Thymus (tissue), 11 donors: Measurements from ENCODE around the gene SOX10. TPM values are rescaled to one million over a fixed set of nuclear protein-coding genes. Genes with fewer than 3 reads are reported as not detected.

Source experiments
- DNase-seq, 9 donors: peaks; one replicate each; pipeline ENCODE4 v3.0.0-alpha.2; 2013; ENCODE audit warnings: low spot score in 9 of 9, low read depth in 6 of 9, missing footprints in 1 of 9
- H3K27ac ChIP-seq, 2 donors: one replicate each; pipeline ENCODE4 v1.5.1; 2013; ENCODE audit warnings: control low read depth in 1 of 2, low read depth in 1 of 2, low read length in 1 of 2, mild to moderate bottlenecking in 1 of 2, moderate library complexity in 1 of 2
- H3K27me3 ChIP-seq, 2 donors: one replicate each; pipeline ENCODE4 v1.5.1; 2013; ENCODE audit warnings: low read length in 1 of 2; ENCODE audit not compliant: control insufficient read depth in 2 of 2, insufficient read depth in 1 of 2
- H3K36me3 ChIP-seq, 2 donors: one replicate each; pipeline ENCODE4 v1.5.1; 2013; ENCODE audit warnings: low read length in 1 of 2, mild to moderate bottlenecking in 1 of 2, moderate library complexity in 1 of 2; ENCODE audit not compliant: control insufficient read depth in 2 of 2, insufficient read depth in 2 of 2
- H3K4me1 ChIP-seq, 2 donors: one replicate each; pipeline ENCODE4 v1.5.1; 2013; ENCODE audit warnings: low read length in 2 of 2; ENCODE audit not compliant: control insufficient read depth in 2 of 2, insufficient read depth in 2 of 2
- H3K4me3 ChIP-seq, 2 donors: one replicate each; pipeline ENCODE4 v1.5.1; 2013; ENCODE audit warnings: low read length in 2 of 2, control low read depth in 1 of 2, mild to moderate bottlenecking in 1 of 2
- H3K9me3 ChIP-seq, 2 donors: one replicate each; pipeline ENCODE4 v1.5.1; 2013; ENCODE audit warnings: low read length in 1 of 2, mild to moderate bottlenecking in 1 of 2; ENCODE audit not compliant: control insufficient read depth in 2 of 2, insufficient read depth in 1 of 2
- WGBS: extraction: QIAGEN DNeasy Blood & Tissue Kit; methylation state at CpG from one replicate; pipeline ENCODE4 v1.1.7; 2013; 5-methylcytosine and 5-hydroxymethylcytosine counted together
- polyA plus RNA-seq: library from polyadenylated mRNA; stranded (reverse); fragments of 200-250 nt; gene quantifications from one replicate; pipeline ENCODE4 v1.2.3, GENCODE V29; 2013
- total RNA-seq: library from RNA; stranded (reverse); fragments of 120-200 nt; gene quantifications from one replicate; pipeline ENCODE4 v1.2.4, GENCODE V29; 2013
- donor health status: healthy.

SOX10 gene
- total and polyA plus RNA-seq, 2 donors: under 0.01 to 0.43 TPM

DNA sequence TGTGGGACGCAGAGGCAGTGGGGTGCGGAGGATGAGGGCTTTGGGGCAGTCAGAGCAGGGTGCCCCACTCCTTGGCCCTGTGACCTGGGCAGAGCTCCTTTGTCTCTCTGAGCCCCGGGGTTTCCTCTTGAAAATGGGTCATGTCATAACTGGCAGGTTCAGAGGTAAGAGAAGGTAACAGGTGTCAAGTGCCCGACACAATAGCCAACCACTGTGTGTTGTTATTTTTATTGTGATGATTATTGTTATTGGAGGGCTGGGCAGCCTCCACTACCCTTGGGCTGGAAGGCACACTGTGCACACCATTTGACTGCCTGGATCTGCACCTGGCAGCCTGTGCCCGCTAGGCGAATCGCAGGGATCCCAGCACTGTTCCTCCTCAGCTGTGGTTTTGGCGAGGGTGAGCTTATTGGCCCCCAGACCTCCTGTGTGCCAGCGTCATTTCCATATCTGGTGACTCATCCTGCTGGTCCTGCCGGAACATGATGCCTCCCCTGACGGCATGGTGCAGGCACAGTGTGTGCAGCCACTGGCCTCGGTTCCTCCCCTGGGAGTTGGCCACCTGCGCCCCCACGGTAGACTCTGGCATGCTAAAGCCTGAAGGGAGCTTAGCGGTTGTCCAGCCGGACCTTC lies 15.4 kb upstream of the SOX10 start:
- Histone ChIP-seq H3K4me1 (peaks cover 0 to 20% of the 10 kb centered on the region in 2 donors), H3K4me3 (no peak overlapping the region), H3K27ac (no peak overlapping the region), H3K36me3 (no peaks in the 10 kb centered on the region), H3K9me3 (no peaks in the 10 kb centered on the region), H3K27me3 (no peaks in the 10 kb centered on the region)
- WGBS: 80% methylated on average over 16 of the region's 16 CpGs
- DNase-seq: no peak

DNA sequence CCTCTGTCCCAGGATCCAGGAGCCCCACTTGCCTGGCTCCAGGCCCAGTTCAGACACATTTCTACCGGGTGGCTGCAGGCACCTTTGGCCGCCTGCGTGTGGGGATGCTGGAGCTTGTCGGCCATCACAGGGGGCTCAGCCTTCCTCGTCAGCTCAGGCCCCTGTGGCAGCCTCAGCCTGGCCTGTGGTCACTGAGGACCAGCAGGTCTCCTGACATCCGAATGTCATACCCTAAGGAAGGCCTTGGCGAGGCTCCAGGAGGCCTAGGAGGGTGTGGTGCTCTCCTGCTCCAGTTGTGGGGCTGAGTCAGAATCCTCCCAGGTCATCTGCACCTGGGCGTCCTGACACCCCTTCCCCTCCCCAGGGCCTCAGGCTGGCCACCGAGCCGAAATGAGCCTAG lies 14.9 kb upstream of the SOX10 start:
- Histone ChIP-seq H3K4me3 (no peak overlapping the region), H3K27me3 (no peaks in the 10 kb centered on the region), H3K4me1 (peaks cover 0 to 24% of the 10 kb centered on the region in 2 donors), H3K36me3 (no peaks in the 10 kb centered on the region), H3K9me3 (no peaks in the 10 kb centered on the region), H3K27ac (no peak overlapping the region)
- no peak for DNase-seq
- WGBS: 93% methylated on average over 10 of the region's 10 CpGs

DNA sequence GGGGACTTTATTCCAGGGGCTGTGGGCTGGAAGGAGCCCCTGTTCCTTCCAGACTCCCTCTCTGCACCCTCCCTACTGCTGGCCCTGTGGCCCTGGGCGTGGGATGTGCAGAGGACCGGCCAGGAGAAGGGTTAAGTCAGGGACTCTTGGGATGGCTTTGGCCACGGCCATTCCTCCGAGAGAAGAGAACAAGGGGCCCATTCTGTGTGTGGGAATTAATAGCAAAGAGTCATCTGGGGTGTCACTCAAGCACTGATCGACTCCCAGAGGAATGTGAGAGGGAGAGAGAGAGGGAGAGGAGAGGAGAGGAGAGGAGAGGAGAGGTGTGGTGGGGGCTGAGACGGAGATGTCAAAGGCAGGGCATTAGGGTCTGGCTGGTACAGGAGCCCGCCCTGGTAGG lies 14.2 kb upstream of the SOX10 start:
- peaks cover 0 to 29% of the 10 kb centered on the region in 2 donors for H3K4me1 ChIP-seq
- 84% methylated on average over 7 of the region's 7 CpGs for WGBS
- H3K4me3 ChIP-seq: no peak overlapping the region
- H3K9me3 ChIP-seq: no peaks in the 10 kb centered on the region
- DNase-seq: no peak
- H3K27ac ChIP-seq: no peak overlapping the region
- H3K27me3 ChIP-seq: no peaks in the 10 kb centered on the region
- no peaks in the 10 kb centered on the region for H3K36me3 ChIP-seq

DNA sequence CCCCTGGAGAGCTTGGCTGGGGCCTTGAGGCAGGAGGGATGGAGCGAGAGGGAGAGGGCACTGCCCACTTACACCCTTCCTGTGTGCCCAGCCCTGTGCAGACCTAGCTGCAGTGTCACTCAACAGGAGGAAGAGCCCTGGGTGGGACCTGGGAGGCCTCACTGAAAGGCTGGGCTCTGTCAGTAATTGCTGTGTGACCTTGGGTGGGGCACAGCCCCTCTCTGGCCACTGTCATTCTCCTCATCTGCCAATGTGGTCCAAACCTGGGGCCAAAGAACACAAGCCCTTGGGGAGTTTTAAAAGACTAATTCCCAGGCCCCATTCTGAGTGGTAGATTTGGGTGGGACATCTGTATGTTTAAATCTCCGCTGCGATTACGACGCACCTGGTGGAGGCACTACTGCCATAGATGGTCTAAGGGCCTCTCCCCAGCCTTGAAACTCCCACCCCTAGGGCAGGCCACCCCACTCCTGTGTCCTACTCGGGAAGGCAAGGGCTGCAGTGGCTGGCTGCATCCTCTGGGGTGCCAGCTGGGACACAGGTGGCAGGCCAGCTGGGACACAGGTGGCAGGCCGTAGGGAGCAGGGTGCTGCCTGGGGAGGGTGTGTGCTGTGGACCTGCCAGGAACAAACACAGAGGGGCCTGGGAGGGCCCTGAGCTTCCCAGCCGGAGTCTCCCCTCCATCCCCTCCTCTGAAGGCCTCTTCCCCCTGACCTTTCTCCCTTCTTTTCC lies 12.3 kb upstream of the SOX10 start:
- no peaks in the 10 kb centered on the region for H3K36me3 ChIP-seq
- no peaks in the 10 kb centered on the region for H3K9me3 ChIP-seq
- no peaks in the 10 kb centered on the region for H3K27me3 ChIP-seq
- DNase-seq: no peak
- H3K4me1 ChIP-seq: peaks cover 0 to 29% of the 10 kb centered on the region in 2 donors
- H3K4me3 ChIP-seq: no peak overlapping the region
- WGBS: 87% methylated on average over 8 of the region's 8 CpGs
- H3K27ac ChIP-seq: no peak overlapping the region

DNA sequence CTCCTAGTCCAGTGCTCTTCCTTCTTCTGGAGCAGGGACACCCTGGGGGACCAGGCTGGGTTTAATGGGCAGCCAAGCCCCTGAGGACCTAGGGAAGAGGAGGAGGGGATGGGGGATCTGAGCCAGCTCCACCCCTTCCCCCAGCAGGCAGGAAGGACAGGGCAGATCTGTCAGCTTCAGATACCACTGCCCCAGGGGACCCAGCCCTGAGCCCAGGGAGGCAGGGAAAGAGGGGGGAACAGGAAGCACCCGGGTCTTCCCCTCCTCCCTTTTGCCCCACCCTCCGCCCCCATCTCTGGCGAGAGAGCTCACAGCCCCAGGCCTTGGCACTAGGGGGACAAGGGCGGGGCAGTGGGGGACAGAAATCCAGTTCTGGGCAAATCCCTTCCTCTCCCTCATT lies 11.7 kb upstream of the SOX10 start:
- DNase-seq: peak in 1 of 9 donors; percentile 11
- H3K27me3 ChIP-seq: no peaks in the 10 kb centered on the region
- peaks cover 0 to 29% of the 10 kb centered on the region in 2 donors for H3K4me1 ChIP-seq
- no peaks in the 10 kb centered on the region for H3K36me3 ChIP-seq
- no peak overlapping the region for H3K4me3 ChIP-seq
- 39% methylated on average over 4 of the region's 4 CpGs for WGBS
- H3K9me3 ChIP-seq: no peaks in the 10 kb centered on the region
- H3K27ac ChIP-seq: no peak overlapping the region

DNA sequence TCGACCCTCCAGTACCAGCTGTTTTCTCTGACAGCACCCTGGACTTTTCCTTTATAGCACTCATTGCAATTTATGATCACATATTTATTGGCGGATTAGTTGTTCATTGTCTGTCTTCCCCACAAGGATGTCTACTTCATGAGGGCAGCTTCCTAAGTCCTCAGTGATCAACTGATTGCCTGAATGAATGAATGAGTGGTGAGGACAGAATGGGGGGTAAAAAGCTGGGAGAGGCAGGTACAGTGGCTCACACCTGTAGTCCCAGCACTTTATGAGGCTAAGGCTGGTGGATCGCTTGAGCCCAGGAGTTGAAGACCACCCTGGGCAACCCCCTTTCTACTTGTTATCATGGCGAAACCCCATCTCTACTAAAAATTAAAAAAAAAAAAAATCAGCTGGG lies 11.1 kb upstream of the SOX10 start:
- no peak for DNase-seq
- no peaks in the 10 kb centered on the region for H3K27me3 ChIP-seq
- no peaks in the 10 kb centered on the region for H3K36me3 ChIP-seq
- 82% methylated on average over 4 of the region's 4 CpGs for WGBS
- H3K4me3 ChIP-seq: no peak overlapping the region
- no peak overlapping the region for H3K27ac ChIP-seq
- peaks cover 0 to 29% of the 10 kb centered on the region in 2 donors for H3K4me1 ChIP-seq
- no peaks in the 10 kb centered on the region for H3K9me3 ChIP-seq

DNA sequence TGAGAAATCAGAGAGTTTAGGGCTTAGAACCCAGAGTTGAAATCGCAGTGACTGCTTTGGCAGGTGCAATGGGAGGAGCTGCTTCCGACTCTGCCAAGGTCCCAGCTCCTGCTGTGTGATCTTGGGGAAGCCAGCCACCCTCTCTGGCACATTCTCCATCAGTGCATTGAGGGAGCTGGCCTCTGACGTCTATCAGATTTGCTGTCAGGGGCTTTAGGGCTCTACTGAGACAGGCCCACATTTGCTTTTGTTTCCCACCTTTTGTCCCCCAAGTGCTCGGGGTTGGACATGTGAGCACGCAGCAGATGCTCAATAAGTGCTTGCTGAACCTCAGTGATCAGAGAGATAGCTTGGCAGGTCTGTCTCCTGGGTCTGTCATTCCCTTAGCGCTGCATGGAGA lies 10.6 kb upstream of the SOX10 start:
- peaks cover 0 to 25% of the 10 kb centered on the region in 2 donors for H3K4me1 ChIP-seq
- 97% methylated on average over 6 of the region's 6 CpGs for WGBS
- H3K9me3 ChIP-seq: no peaks in the 10 kb centered on the region
- H3K27me3 ChIP-seq: no peaks in the 10 kb centered on the region
- H3K4me3 ChIP-seq: no peak overlapping the region
- DNase-seq: no peak
- no peaks in the 10 kb centered on the region for H3K36me3 ChIP-seq
- peak overlapping the region in 1 of 2 donors; percentile 73 for H3K27ac ChIP-seq

DNA sequence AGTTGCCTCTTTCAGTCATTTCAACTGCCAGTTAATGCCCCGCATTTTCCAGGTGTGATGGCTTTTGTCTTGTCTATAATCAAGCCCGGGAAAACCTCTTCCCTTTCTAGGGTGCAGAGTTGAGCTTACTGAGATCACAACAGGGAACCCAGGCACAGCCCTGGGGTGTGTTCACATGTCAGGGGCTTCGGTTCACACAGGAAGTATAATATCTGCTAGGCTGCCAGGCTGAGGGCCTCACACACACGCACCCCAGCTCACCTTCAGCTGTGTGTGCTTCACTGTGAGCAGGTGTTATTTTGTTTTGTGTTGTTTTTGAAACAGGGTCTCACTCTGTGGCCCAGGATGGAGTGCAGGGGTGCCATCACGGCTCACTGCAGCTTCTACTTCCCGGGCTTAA lies 9.7 kb upstream of the SOX10 start:
- WGBS: 57% methylated on average over 6 of the region's 6 CpGs
- H3K4me1 ChIP-seq: peaks cover 0 to 19% of the 10 kb centered on the region in 2 donors
- H3K27me3 ChIP-seq: no peaks in the 10 kb centered on the region
- no peaks in the 10 kb centered on the region for H3K9me3 ChIP-seq
- H3K4me3 ChIP-seq: no peak overlapping the region
- DNase-seq: peak; percentile 6 to 72 (median 34)
- no peaks in the 10 kb centered on the region for H3K36me3 ChIP-seq
- peak overlapping the region in 1 of 2 donors; percentile 73 for H3K27ac ChIP-seq

DNA sequence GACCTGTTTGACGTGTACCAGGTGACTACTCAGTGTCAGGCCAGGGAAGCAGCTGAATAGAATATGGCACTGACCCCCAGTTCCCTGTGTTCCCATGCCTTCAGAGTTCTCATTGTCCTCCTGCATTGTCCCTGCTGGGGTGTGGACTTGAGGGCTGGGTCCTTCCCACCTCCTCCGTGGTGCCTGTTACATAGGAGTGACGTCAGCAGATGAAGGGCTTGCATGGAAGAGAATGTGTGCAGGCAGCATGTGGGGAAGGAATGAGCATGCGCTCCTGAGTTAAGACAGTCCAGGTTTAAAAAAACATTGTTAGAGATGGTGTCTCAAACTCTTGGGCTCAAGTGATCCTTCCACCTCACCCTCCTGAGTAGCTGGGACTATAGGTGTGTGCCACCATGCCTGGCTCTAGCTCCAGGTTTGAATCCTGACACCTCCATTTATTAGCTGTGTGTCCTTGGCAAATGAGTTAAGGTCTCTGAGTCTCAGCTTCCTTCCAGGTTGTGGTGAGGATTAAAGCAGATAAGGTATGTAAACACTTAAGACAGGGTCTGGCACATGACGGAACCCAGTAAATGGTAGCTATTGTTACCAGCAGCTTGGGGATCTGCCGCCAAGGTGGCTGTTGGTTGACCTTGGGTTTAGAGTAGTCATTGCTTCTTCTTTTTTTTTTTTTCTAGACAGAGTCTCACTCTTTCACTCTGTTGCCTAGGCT lies 7.5 kb upstream of the SOX10 start:
- no peak overlapping the region for H3K4me3 ChIP-seq
- DNase-seq: no peak
- H3K9me3 ChIP-seq: no peaks in the 10 kb centered on the region
- H3K4me1 ChIP-seq: peaks cover 0 to 19% of the 10 kb centered on the region in 2 donors
- no peaks in the 10 kb centered on the region for H3K36me3 ChIP-seq
- no peaks in the 10 kb centered on the region for H3K27me3 ChIP-seq
- H3K27ac ChIP-seq: no peak overlapping the region
- 89% methylated on average over 6 of the region's 6 CpGs for WGBS
